Measurements from ENCODE around the gene NTN4. TPM values are rescaled to one million over a fixed set of nuclear protein-coding genes. Genes with fewer than 3 reads are reported as not detected.
"Not testable (repeated sequence)": the region's sequence is repeated elsewhere in the genome, so short reads cannot be mapped to it uniquely, and the experiment has no call there.

Gene NTN4
- total RNA-seq, 1 donor from 2014 or later = 21.2 TPM

- H3K27me3 Mint-ChIP-seq = no peaks in the 10 kb centered on the region
- no peak overlapping the region for H3K27ac Mint-ChIP-seq
- no peak overlapping the region for H3K4me3 Mint-ChIP-seq
- peaks cover 19% of the 10 kb centered on the region for H3K4me1 Mint-ChIP-seq (ENCODE audit: unreplicated experiment)
- no peak for TF ChIP-seq CTCF (conservative IDR thresholded peaks at IDR 0.05)
- H3K36me3 Mint-ChIP-seq = no peaks in the 10 kb centered on the region
- no peaks in the 10 kb centered on the region for H3K9me3 Mint-ChIP-seq
- no peak for DNase-seq (ENCODE audit: extremely low spot score, unreplicated experiment)
Observed at GRCh38 chr12:95678684-95679083, 111.9 kb downstream of the NTN4 start.

- not testable (repeated sequence) for H3K27me3 Mint-ChIP-seq; H3K27ac Mint-ChIP-seq; H3K9me3 Mint-ChIP-seq; DNase-seq (ENCODE audit: extremely low spot score, unreplicated experiment); H3K4me3 Mint-ChIP-seq; H3K36me3 Mint-ChIP-seq
- H3K4me1 Mint-ChIP-seq (ENCODE audit: unreplicated experiment) = peaks cover 21% of the 10 kb centered on the region
Observed at GRCh38 chr12:95677782-95678181, 112.8 kb downstream of the NTN4 start.

GRCh38 chr12:95674631-95675030, 115.9 kb downstream of the NTN4 start:
- no peak for DNase-seq (ENCODE audit: extremely low spot score, unreplicated experiment)
- Mint-ChIP-seq H3K36me3 (peaks cover 3% of the 10 kb centered on the region), H3K27ac (no peak overlapping the region), H3K4me3 (no peak overlapping the region), H3K27me3 (no peaks in the 10 kb centered on the region), H3K4me1 (ENCODE audit: unreplicated experiment) (peaks cover 21% of the 10 kb centered on the region), H3K9me3 (no peaks in the 10 kb centered on the region)
- no peak for TF ChIP-seq CTCF (conservative IDR thresholded peaks at IDR 0.05)

DNA sequence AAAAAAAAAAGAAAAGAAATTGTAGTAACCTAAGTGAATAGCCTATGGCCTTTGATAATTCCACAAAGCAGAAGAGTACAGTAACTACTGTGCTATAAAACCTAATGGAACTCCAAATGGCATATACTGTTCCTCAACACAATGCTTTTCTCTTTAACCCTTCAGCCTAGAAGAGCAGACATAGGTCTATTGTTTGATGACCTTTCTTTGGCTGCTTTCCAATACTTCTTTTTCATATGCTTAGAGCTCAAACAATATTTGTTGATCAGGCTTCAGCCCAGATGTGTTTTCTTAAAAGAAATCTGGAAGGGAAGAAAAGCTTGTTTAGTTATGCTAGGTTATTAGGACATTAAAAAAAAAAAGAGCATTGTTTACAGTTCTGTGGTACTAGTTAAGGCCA, 116.4 kb downstream of the NTN4 start:
- H3K36me3 Mint-ChIP-seq = peaks cover 3% of the 10 kb centered on the region
- no peak for TF ChIP-seq CTCF (conservative IDR thresholded peaks at IDR 0.05)
- no peak overlapping the region for H3K27ac Mint-ChIP-seq
- no peaks in the 10 kb centered on the region for H3K9me3 Mint-ChIP-seq
- peaks cover 21% of the 10 kb centered on the region for H3K4me1 Mint-ChIP-seq (ENCODE audit: unreplicated experiment)
- H3K4me3 Mint-ChIP-seq = no peak overlapping the region
- DNase-seq (ENCODE audit: extremely low spot score, unreplicated experiment) = no peak
- H3K27me3 Mint-ChIP-seq = no peaks in the 10 kb centered on the region

GRCh38 chr12:95673576-95673975, 117.0 kb downstream of the NTN4 start:
- Mint-ChIP-seq H3K36me3 (peaks cover 3% of the 10 kb centered on the region), H3K4me3 (no peak overlapping the region), H3K27ac (no peak overlapping the region), H3K4me1 (ENCODE audit: unreplicated experiment) (peaks cover 21% of the 10 kb centered on the region), H3K9me3 (no peaks in the 10 kb centered on the region), H3K27me3 (no peaks in the 10 kb centered on the region)
- DNase-seq (ENCODE audit: extremely low spot score, unreplicated experiment) = no peak
- TF ChIP-seq CTCF (conservative IDR thresholded peaks at IDR 0.05) = no peak

DNA sequence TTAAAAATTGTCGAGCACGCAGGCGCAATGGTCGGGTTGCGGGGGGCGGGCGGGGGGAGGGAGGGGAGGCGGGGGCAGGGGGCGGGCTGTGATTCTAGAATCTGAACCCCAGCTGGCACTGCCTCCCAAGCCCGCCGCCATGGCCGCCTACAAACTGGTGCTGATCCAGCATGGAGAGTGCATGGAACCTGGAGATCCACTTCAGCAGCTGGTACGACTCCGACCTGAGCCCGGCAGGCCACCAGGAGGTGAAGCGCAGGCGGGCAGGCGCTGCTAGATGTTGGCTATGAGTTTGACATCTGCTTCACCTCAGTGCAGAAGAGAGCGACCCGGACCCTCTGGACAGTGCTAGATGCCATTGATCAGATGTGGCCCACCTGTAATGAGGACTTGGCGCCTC, 118.4 kb downstream of the NTN4 start:
- no peak for TF ChIP-seq CTCF (conservative IDR thresholded peaks at IDR 0.05)
- no peaks in the 10 kb centered on the region for H3K27me3 Mint-ChIP-seq
- DNase-seq (ENCODE audit: extremely low spot score, unreplicated experiment) = no peak
- H3K4me1 Mint-ChIP-seq (ENCODE audit: unreplicated experiment) = peaks cover 21% of the 10 kb centered on the region
- H3K4me3 Mint-ChIP-seq = no peak overlapping the region
- H3K36me3 Mint-ChIP-seq = peaks cover 3% of the 10 kb centered on the region
- no peaks in the 10 kb centered on the region for H3K9me3 Mint-ChIP-seq
- H3K27ac Mint-ChIP-seq = no peak overlapping the region
